ENCODE results near the gene FOXP3. TPM values are rescaled to one million over a fixed set of nuclear protein-coding genes. Genes with fewer than 3 reads are reported as not detected.
"Not testable (repeated sequence)": the region's sequence is repeated elsewhere in the genome, so short reads cannot be mapped to it uniquely, and the experiment has no call there.

FOXP3 gene
- total and polyA plus RNA-seq, 12 donors = 0.04 to 1.2 TPM; not detected in 10

GRCh38 chrX:49308604-49309269, 44.2 kb upstream of the FOXP3 start:
- Histone ChIP-seq H3K27me3 (no peaks in the 10 kb centered on the region), H3K4me3 (peak overlapping the region; percentile 17 to 51 (median 44)), H3K36me3 (no peaks in the 10 kb centered on the region), H3K27ac (peak overlapping the region in 9 of 10 donors; percentile 13 to 77 (median 50)), H3K4me1 (peaks cover 0 to 21% (median 5%) of the 10 kb centered on the region in 9 donors), H3K9me3 (no peaks in the 10 kb centered on the region)
- 48 to 57% methylated on average over 15 of the region's 15 CpGs for WGBS, 2 donors
- TF ChIP-seq CTCF (IDR thresholded peaks at IDR 0.05) = no peak
- peak in 1 of 2 donors; percentile 17 for DNase-seq
- peak; percentile 22 to 83 (median 77) for ATAC-seq
- intact Hi-C loops (cut with DNase I) = no loop called here

GRCh38 chrX:49307775-49308174, 43.3 kb upstream of the FOXP3 start:
- H3K4me3 ChIP-seq; ATAC-seq; H3K9me3 ChIP-seq; H3K36me3 ChIP-seq; H3K27me3 ChIP-seq; H3K27ac ChIP-seq; DNase-seq; intact Hi-C loops (cut with DNase I): not testable (repeated sequence)
- H3K4me1 ChIP-seq = peaks cover 0 to 21% (median 5%) of the 10 kb centered on the region in 9 donors
- WGBS, 2 donors = 55 to 62% methylated on average over 2 of the region's 2 CpGs

- no peak for DNase-seq
- ATAC-seq = no peak
- no peak within 1 kb of the TSS for H3K4me3 ChIP-seq
- TF ChIP-seq CTCF (IDR thresholded peaks at IDR 0.05) = no peak
- peaks cover 0 to under 1% (median 0%) of the 10 kb centered on the region in 9 donors for H3K4me1 ChIP-seq
- H3K27ac ChIP-seq = no peak within 1 kb of the TSS
- intact Hi-C loops (cut with DNase I) = no loop called here
- H3K36me3 ChIP-seq = no peaks in the 10 kb centered on the region
- H3K9me3 ChIP-seq = no peaks in the 10 kb centered on the region
- WGBS, 2 donors = 82 to 86% methylated on average over 14 of the region's 15 CpGs
- peaks cover 0 to 35% (median 0%) of the 10 kb centered on the region in 7 donors for H3K27me3 ChIP-seq
These were observed 38.8 kb upstream of the FOXP3 start, which contains the start of gene GAGE10 for GRCh38 chrX:49303346-49303745. GAGE10 (plus strand) TSS chrX:49303646; CDS start chrX:49304860, 1,214 bp downstream.

GRCh38 chrX:49300703-49301102, 36.2 kb upstream of the FOXP3 start:
- peaks cover 0 to 35% (median 0%) of the 10 kb centered on the region in 7 donors for H3K27me3 ChIP-seq
- intact Hi-C loops (cut with DNase I) = no loop called here
- TF ChIP-seq CTCF (IDR thresholded peaks at IDR 0.05) = no peak
- H3K36me3 ChIP-seq = no peaks in the 10 kb centered on the region
- no peak for DNase-seq
- no peak for ATAC-seq
- H3K9me3 ChIP-seq = no peaks in the 10 kb centered on the region
- H3K27ac ChIP-seq = no peak overlapping the region
- no peaks in the 10 kb centered on the region for H3K4me1 ChIP-seq
- no peak overlapping the region for H3K4me3 ChIP-seq
- 78 to 91% methylated on average over 1 of the region's 1 CpG for WGBS, 2 donors

- 86 to 94% methylated on average over 5 of the region's 5 CpGs for WGBS, 2 donors
- not testable (repeated sequence) for H3K36me3 ChIP-seq, ATAC-seq, H3K27ac ChIP-seq, H3K4me3 ChIP-seq, DNase-seq, H3K9me3 ChIP-seq, H3K4me1 ChIP-seq
- intact Hi-C loops (cut with DNase I) = loop anchor here in 1 of 10 donors (10.0 kb wide), 1 partner anchor 456 kb away; no protein-coding TSS in a partner anchor
- H3K27me3 ChIP-seq = peaks cover 0 to 35% (median 0%) of the 10 kb centered on the region in 7 donors
These were observed 34.8 kb upstream of the FOXP3 start for GRCh38 chrX:49299293-49299692.
